HG02610 (cell line): Measurements from ENCODE around the gene CTSO.
A peak's percentile ranks its signal among the peaks of the same experiment; 100 is the strongest.

Experiments
- ATAC-seq: cut with Tn5 transposase; IDR thresholded peaks from one replicate; pipeline ENCODE4 v1.9.1; 2021; ENCODE audit warnings: mild to moderate bottlenecking, moderate library complexity; ENCODE audit not compliant: unreplicated experiment

The CTSO gene

GRCh38 chr4:155953151-155954117, at the start of gene CTSO:
Gene CTSO (minus strand): TSS chr4:155953866. CDS start chr4:155953847, 19 bp downstream.
- ATAC-seq: peak; percentile 95

- no peak for ATAC-seq
Measured at GRCh38 chr4:156000491-156000890, 46.8 kb upstream of the CTSO start.

DNA sequence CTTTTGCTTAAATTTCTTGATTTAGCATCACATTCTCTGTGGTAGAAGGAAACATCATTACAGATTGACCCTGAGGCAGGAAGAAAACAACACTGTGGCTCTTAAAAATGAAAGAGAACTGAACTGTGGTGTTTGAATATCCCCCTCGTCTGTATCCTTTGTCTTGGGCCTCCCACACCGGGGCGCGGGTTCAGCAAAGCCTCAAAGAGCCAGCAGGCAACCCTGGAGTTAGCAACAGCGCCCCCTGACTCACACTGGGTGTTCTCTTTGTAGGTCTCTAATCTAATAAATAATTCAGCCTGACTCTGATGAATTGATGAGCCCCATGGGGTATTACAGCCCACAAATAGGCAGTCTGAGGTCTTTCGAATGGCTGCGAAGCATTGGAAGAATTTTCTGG, 46.1 kb upstream of the CTSO start:
- no peak for ATAC-seq

- ATAC-seq: no peak
Measured at GRCh38 chr4:155995069-155995468, 41.4 kb upstream of the CTSO start.

GRCh38 chr4:155984106-155984797, 30.6 kb upstream of the CTSO start:
- ATAC-seq: no peak

GRCh38 chr4:155982736-155983385, 29.2 kb upstream of the CTSO start:
- no peak for ATAC-seq

DNA sequence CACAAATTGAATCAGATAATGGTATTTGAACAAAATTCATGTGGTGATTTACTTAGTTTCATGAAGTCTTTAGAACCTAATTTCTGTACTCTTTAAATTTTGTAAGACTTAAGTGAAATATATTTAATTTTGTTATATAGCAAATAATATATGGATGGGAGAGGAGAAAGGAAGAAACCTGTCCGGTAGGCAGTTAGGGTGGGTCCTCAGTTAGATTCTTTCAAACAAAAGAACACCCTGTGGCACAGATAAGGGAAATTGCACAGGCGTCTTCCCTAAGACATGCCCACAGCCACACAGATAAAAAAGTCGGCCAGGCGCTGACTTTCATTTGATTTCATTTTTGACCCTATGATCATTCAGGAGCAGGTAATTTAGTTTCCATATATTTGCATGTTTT, 25.1 kb upstream of the CTSO start:
- ATAC-seq: no peak

GRCh38 chr4:155975511-155975910, 21.8 kb upstream of the CTSO start:
- no peak for ATAC-seq

DNA sequence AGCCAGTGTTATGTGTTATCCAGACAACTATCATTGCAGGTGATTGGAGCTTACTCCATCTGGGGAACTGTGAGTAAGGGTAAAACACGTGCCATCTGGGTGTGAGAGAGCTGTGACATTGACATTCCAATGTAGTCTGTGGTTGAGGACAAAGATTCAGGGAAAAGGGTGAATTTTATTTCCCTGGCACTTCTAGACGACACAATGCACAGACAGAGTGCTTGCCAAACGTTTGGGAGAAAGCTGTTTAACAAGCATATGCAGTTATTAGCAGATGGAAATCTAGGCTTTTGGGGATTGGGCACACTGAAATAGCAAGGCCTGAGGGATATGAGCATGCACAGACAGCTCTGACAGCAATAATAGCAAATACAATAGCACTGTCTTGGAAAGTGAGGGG, 21.3 kb upstream of the CTSO start:
- ATAC-seq: no peak

- peak; percentile 99 for ATAC-seq
Measured at GRCh38 chr4:155974476-155974749, 20.7 kb upstream of the CTSO start.

GRCh38 chr4:155973639-155974475, 20.2 kb upstream of the CTSO start:
- ATAC-seq: peak; percentile 30

DNA sequence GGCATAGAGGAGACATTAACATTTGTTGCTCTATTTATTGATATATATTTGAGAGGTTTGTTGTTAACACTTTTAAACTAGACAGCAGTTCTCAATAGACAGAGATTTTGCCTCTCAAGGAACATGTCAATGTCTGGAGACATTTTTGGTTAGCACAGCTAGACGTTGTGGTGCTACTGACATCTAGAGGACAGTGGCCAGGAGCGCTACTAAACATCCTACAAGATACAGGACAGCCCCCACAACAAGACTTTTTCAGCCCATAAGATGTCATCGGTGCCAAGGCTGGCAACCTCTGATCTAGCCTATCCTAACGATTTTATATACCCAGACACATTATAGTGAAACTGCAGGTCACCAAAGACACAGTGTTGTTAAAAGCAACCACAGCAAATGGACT, 18.4 kb upstream of the CTSO start:
- peak; percentile 25 for ATAC-seq

- no peak for ATAC-seq
Measured at GRCh38 chr4:155966731-155967395, 13.2 kb upstream of the CTSO start.

DNA sequence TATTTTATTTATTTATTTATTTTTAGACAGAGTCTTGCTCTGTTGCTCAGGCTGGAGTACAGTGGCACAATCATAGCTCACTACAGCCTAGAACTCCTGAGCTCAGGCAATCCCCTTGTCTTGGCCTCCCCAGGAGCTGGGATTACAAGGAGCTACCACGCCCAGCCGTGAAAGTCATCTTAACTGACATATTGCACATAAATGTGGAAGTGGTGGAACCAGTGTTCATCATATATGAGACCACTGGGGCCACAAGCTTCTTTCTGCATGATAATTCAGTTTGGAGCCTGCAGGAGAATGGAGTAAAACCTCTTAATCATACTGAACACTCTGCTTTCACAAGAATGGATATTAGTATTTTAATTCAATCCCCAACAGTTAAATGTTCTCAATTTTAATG, 12.5 kb upstream of the CTSO start:
- ATAC-seq: no peak

DNA sequence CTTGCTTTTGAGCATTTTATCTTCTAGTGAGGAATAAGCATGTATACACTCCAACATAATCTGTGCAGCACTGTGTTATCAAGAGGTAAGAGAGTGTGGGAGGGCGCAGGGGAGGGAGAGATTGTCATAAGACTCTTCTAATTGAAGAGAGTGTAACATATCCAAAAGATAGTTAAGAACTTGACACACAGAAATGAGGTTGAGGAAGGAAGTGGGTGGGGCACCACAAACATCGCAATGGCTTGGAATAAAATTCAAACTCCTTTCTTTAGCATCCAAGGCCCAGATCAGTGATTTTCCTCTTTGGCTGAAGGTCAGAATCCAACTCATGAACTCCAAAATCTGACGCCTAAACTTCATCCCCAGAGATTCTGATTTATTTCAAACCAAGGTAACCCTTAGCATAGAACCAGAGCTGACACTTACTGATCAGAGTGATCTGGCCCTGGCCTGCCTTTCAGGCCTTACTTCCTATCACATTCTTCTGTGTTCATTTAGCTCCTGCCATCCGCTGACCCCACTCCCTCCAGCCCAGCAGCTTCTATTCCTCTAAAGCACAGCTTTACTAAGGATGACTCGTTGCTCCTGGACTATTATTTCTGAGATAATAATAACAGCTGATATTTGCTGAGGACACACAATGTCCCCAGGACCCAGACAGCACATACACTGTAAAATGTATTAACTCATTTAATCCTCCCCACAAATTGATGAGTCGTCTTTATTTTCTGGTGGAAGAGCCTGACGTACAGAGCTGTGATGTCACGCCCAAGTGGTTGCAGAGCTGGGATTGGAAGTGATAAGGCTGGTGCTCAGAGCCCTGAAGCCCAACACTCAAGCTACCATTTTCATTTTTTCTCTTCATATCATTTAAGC, 10.6 kb upstream of the CTSO start:
- ATAC-seq: no peak

DNA sequence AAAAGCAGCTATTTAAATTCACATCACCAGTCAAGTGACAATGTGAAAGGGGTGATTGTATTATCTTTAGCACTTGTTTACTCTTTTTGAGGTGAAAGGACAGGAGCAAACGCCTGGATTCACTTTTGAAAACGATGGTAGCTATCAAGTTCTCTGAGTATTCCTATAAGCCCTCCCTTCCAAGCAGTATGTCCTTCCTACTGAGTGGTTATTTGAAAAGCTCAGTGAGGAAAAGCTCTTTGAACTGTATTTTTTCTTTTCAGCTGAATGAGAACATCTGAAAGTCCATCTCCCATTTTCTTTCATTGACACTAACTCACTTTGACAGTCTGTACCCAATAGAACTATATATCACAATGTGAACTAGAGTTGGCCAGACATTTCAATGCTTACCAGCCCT, 9.1 kb upstream of the CTSO start:
- no peak for ATAC-seq

GRCh38 chr4:155961575-155961974, 7.9 kb upstream of the CTSO start:
- no peak for ATAC-seq

GRCh38 chr4:155960522-155960921, 6.9 kb upstream of the CTSO start:
- ATAC-seq: no peak

DNA sequence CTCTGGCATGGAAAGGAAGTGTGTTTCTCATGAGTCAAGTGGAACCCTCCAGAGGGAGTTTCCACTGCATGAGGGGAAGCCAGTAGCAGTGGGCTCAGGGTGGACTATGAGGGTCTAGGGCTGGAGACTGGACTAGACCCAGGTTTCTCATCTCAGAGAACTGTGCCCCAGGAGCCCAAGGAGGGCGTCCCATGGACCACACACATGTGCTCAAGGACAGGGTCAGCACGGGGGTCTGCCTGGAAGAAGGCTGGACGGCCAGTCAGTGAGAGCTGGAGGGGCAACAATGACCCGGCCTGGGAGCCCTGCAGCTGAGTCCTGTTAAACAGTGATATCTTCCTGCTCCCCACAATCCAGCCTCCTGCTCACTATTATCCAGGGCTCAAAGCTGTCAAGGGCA, 5.8 kb upstream of the CTSO start:
- no peak for ATAC-seq
